Panc1 (cell line): ENCODE data around the gene TNNT3. TPM values are rescaled to one million over a fixed set of nuclear protein-coding genes. Genes with fewer than 3 reads are reported as not detected.
A peak's percentile ranks its signal among the peaks of the same experiment; 100 is the strongest.

Source experiments
- ATAC-seq: fragments of 200-7000 bp; cut with Tn5 transposase; 2 replicates; pipeline ENCODE4 v1.9.1; 2020; ENCODE audit warnings: mild to moderate bottlenecking, moderate library complexity
- BruUV-seq: library from RNA; stranded (reverse); fragments of 400-500 nt; replicated peaks from 2 replicates; lab custom pipeline; 2021; lab: Mats Ljungman, UMichigan
- CTCF ChIA-PET: fragments of 300-600 bp; sonication (Branson Sonifier 250); formaldehyde crosslinking; loops from one replicate; lab custom pipeline; 2022; ENCODE audit warnings: antibody characterized with exemption; lab: Charles Lee
- POLR2A ChIA-PET: fragments of 300-600 bp; sonication (Branson Sonifier 250); formaldehyde crosslinking; loops from one replicate; lab custom pipeline; 2022; ENCODE audit warnings: antibody characterized with exemption; lab: Charles Lee
- DNase-seq: peaks from one replicate; pipeline ENCODE4 v3.0.0-alpha.2; 2010; ENCODE audit warnings: low read depth, low spot score
- H3K27ac ChIP-seq: 2 replicates; pipeline ENCODE4 v1.5.1; 2011; ENCODE audit warnings: mild to moderate bottlenecking, low read length, inconsistent platforms
- H3K27me3 ChIP-seq: fragments of 200-500 bp; sonication (Bioruptor generic); 2 replicates; pipeline ENCODE4 v1.6.0; 2014; ENCODE audit warnings: low read length, inconsistent platforms; ENCODE audit not compliant: control insufficient read depth, insufficient read depth
- H3K36me3 ChIP-seq: fragments of 200-500 bp; sonication (Bioruptor generic); 2 replicates; pipeline ENCODE4 v1.5.1; 2014; ENCODE audit warnings: inconsistent platforms, mild to moderate bottlenecking, low read length, moderate library complexity; ENCODE audit not compliant: control insufficient read depth, insufficient read depth
- H3K4me1 ChIP-seq: 2 replicates; pipeline ENCODE4 v1.5.1; 2011; ENCODE audit warnings: inconsistent platforms, mild to moderate bottlenecking, low read length, moderate library complexity; ENCODE audit not compliant: control insufficient read depth, insufficient read depth
- H3K4me3 ChIP-seq, 2 experiments: 2 replicates each; pipeline ENCODE4 v1.5.1; 2011 to 2012; ENCODE audit warnings: low read depth in 2 of 2, low read length in 2 of 2, mild to moderate bottlenecking in 2 of 2, inconsistent platforms in 1 of 2, moderate library complexity in 1 of 2
- H3K9me3 ChIP-seq: fragments of 200-500 bp; sonication (Bioruptor generic); 2 replicates; pipeline ENCODE4 v1.5.1; 2014; ENCODE audit warnings: low read depth, mild to moderate bottlenecking, inconsistent platforms, low read length, moderate library complexity; ENCODE audit not compliant: control insufficient read depth, insufficient read depth
- CTCF ChIP-seq: fragments of 450-650 bp; IDR thresholded peaks from 2 replicates; pipeline ENCODE4 v1.5.1; 2017; ENCODE audit warnings: mild to moderate bottlenecking
- POLR2AphosphoS5 ChIP-seq: IDR thresholded peaks from 2 replicates; pipeline ENCODE4 v1.6.1; 2012; ENCODE audit warnings: mild to moderate bottlenecking, low read depth, low read length, moderate library complexity
- SIN3A ChIP-seq: IDR thresholded peaks from 2 replicates; pipeline ENCODE4 v1.6.1; 2012; ENCODE audit warnings: low read depth, mild to moderate bottlenecking, low read length, moderate library complexity, borderline replicate concordance; ENCODE audit not compliant: insufficient read depth
- TCF7L2 ChIP-seq: IDR thresholded peaks from 2 replicates; pipeline ENCODE4 v1.6.1; 2011; ENCODE audit warnings: mild to moderate bottlenecking, low read depth, low read length, inconsistent platforms
- in situ Hi-C: cut with HindIII; loops from 2 replicates; pipeline ENCODE4 v1.10.0; 2016; ENCODE audit warnings: low sequenced_read_pairs, low pct_unique_long_range_greater_than_20kb
- intact Hi-C: fragments of 100-400 bp; cut with micrococcal nuclease; formaldehyde crosslinking; loops from one replicate; pipeline ENCODE4 v1.10.0; 2022; ENCODE audit not compliant: unreplicated experiment
- total RNA-seq: library from RNA; stranded (reverse); gene quantifications from one replicate; pipeline ENCODE4 v1.2.1, GENCODE V29; 2021; ENCODE audit not compliant: unreplicated experiment
- TF ChIP-seq, protein P1 (sequence below), 2 experiments: IDR thresholded peaks; 2 replicates each; pipeline ENCODE4 v1.6.1; 2011 to 2012; ENCODE audit warnings: low read depth in 2 of 2, control low read depth in 1 of 2, low read length in 1 of 2, mild to moderate bottlenecking in 1 of 2, moderate library complexity in 1 of 2; ENCODE audit not compliant: insufficient read depth in 1 of 2

The TNNT3 gene
- total RNA-seq, 1 experiment from 2014 or later: 0.41 TPM

GRCh38 chr11:1876361-1877063, 43.0 kb upstream of the TNNT3 start:
- Histone ChIP-seq H3K36me3 (no peaks in the 10 kb centered on the region), H3K4me3 (no peak overlapping the region), H3K27me3 (no peaks in the 10 kb centered on the region), H3K27ac (peak overlapping the region; percentile 44; the same call in 1 of the 2 replicates), H3K9me3 (no peaks in the 10 kb centered on the region), H3K4me1 (peaks cover 34% of the 10 kb centered on the region)
- ChIA-PET CTCF (interaction anchor here (0.5 to 2.7 kb wide), 17 partner anchors 15 to 302 kb away, joined by 3 to 13 read pairs (median 4); partner anchors contain the start of gene PRR33), POLR2A (interaction anchor here (0.6 kb wide), 3 partner anchors 78 to 336 kb away, joined by 3 to 13 read pairs (median 4); no protein-coding TSS in a partner anchor)
- in situ Hi-C loops: no loop called here
- DNase-seq (no peak), ATAC-seq (no peak)
- intact Hi-C loops: no loop called here
- TF ChIP-seq CTCF: peak; percentile 93
- TF ChIP-seq, protein P1, sequence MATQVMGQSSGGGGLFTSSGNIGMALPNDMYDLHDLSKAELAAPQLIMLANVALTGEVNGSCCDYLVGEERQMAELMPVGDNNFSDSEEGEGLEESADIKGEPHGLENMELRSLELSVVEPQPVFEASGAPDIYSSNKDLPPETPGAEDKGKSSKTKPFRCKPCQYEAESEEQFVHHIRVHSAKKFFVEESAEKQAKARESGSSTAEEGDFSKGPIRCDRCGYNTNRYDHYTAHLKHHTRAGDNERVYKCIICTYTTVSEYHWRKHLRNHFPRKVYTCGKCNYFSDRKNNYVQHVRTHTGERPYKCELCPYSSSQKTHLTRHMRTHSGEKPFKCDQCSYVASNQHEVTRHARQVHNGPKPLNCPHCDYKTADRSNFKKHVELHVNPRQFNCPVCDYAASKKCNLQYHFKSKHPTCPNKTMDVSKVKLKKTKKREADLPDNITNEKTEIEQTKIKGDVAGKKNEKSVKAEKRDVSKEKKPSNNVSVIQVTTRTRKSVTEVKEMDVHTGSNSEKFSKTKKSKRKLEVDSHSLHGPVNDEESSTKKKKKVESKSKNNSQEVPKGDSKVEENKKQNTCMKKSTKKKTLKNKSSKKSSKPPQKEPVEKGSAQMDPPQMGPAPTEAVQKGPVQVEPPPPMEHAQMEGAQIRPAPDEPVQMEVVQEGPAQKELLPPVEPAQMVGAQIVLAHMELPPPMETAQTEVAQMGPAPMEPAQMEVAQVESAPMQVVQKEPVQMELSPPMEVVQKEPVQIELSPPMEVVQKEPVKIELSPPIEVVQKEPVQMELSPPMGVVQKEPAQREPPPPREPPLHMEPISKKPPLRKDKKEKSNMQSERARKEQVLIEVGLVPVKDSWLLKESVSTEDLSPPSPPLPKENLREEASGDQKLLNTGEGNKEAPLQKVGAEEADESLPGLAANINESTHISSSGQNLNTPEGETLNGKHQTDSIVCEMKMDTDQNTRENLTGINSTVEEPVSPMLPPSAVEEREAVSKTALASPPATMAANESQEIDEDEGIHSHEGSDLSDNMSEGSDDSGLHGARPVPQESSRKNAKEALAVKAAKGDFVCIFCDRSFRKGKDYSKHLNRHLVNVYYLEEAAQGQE (IDR thresholded peaks at IDR 0.05; ENCODE audit: insufficient read depth in 1 of 2, low read depth in 2 of 2, low read length in 1 of 2): no peak
- no TSS peak for BruUV-seq

DNA sequence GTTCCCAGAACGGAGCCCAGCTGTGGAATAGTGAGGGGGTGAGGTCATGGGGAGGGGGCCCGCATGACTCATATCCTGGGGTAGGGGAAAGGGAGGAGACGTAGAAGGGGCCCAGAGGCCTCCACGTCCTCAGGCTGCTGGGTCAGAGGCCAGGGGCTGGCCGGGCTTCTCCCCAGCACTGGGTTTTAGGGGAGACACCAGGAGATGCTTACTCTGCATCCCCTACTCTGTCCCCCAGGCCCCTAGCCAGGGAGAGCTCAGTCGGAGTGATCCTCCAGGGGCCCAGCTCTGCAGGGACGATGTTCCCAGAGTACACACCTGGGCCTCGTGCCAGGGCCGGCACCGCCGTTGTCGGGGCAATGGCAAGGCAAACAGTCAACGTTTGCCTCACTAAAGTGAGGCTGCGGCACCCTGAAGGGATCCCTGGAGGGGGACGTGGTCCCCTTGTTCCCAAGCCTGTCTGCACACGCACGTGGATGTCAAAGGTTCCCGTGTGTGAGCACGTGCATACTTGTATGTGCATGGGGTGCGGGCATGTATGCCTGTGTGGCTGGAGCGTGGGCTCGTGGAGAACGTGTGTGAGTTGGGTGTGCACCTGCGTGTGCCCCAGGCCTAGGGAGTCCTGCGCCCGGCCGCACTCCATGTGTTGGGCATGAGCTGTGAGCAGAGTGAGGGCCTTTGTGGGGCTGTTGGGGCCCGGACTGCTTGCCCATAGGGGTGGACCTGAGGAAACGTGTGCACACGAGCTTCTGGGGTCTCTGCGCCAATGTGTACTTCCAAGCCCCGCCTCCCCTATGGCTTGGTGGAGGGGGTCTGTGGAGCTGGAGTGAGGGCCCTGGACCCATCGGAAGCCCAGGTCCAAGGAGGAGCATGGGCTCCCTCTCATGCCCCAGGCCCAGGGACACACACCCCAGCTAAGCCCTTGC, 42.0 kb upstream of the TNNT3 start:
- H3K27ac ChIP-seq: no peak overlapping the region
- in situ Hi-C loops: no loop called here
- no peak for TF ChIP-seq CTCF
- no peak for TF ChIP-seq SIN3A
- TF ChIP-seq, protein P1 (IDR thresholded peaks at IDR 0.05; ENCODE audit: insufficient read depth in 1 of 2, low read depth in 2 of 2, low read length in 1 of 2): no peak
- no peak for TF ChIP-seq TCF7L2
- no peak for TF ChIP-seq POLR2AphosphoS5
- no TSS peak for BruUV-seq
- POLR2A ChIA-PET: interaction anchor here (0.6 kb wide), 1 partner anchor 335 kb away, joined by 3 read pairs; no protein-coding TSS in a partner anchor
- no peaks in the 10 kb centered on the region for H3K36me3 ChIP-seq
- CTCF ChIA-PET: interaction anchor here (0.6 to 2.7 kb wide), 11 partner anchors 24 to 303 kb away, joined by 3 to 13 read pairs (median 4); no protein-coding TSS in a partner anchor
- peaks cover 34% of the 10 kb centered on the region for H3K4me1 ChIP-seq
- no peaks in the 10 kb centered on the region for H3K27me3 ChIP-seq
- H3K4me3 ChIP-seq: no peak overlapping the region
- intact Hi-C loops: no loop called here
- DNase-seq (no peak), ATAC-seq (no peak)
- no peaks in the 10 kb centered on the region for H3K9me3 ChIP-seq
